Ovary (tissue), 3 donors: ENCODE data around the gene BMP8B.

ENCODE experiments used
- EP300 ChIP-seq: sonication (generic); formaldehyde crosslinking; IDR thresholded peaks from one replicate; pipeline ENCODE4 v1.6.1; 2017; ENCODE audit warnings: antibody characterized with exemption
- POLR2A ChIP-seq: fragments of 450-650 bp; IDR thresholded peaks from one replicate; pipeline ENCODE4 v1.6.1; 2017; ENCODE audit warnings: antibody characterized with exemption, mild to moderate bottlenecking, moderate library complexity
- TF ChIP-seq, protein P1 (sequence below), 3 donors: fragments of 450-650 bp in 2 of 3; fragments of 200-600 bp in 1 of 3; IDR thresholded peaks; one replicate each; pipeline versions ENCODE4 v1.5.1 to v1.8.0; 2016 to 2022; ENCODE audit warnings: antibody characterized with exemption in 3 of 3, mild to moderate bottlenecking in 1 of 3
- donor health status: DM: no; HTN: no; CAD: no.

DNA sequence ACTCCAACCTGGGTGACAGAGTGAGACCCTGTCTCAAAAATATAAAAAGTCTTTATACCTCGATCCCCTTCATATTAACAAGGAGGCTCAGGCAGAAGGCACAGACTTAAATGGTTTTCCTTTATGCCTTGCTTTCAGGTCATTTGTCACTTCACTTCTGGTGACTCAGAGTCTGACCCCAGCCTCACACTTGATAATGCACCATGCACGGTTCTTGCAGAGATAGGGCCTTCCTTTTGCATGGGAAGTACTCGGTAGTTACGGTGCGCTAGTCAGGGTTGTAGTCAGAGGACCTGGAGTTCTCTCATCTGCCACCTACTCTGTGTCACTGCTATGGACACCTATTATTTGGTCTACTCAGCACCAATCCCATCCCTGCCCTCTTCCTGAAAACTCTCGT is 43.6 kb upstream of the BMP8B start:
- TF ChIP-seq, protein P1, sequence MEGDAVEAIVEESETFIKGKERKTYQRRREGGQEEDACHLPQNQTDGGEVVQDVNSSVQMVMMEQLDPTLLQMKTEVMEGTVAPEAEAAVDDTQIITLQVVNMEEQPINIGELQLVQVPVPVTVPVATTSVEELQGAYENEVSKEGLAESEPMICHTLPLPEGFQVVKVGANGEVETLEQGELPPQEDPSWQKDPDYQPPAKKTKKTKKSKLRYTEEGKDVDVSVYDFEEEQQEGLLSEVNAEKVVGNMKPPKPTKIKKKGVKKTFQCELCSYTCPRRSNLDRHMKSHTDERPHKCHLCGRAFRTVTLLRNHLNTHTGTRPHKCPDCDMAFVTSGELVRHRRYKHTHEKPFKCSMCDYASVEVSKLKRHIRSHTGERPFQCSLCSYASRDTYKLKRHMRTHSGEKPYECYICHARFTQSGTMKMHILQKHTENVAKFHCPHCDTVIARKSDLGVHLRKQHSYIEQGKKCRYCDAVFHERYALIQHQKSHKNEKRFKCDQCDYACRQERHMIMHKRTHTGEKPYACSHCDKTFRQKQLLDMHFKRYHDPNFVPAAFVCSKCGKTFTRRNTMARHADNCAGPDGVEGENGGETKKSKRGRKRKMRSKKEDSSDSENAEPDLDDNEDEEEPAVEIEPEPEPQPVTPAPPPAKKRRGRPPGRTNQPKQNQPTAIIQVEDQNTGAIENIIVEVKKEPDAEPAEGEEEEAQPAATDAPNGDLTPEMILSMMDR (IDR thresholded peaks at IDR 0.05) = no peak
- TF ChIP-seq EP300 (no peak), POLR2A (no peak)
